ENCODE results near the gene RAB26.
A peak's percentile ranks its signal among the peaks of the same experiment; 100 is the strongest.
"Not testable (repeated sequence)": the region's sequence is repeated elsewhere in the genome, so short reads cannot be mapped to it uniquely, and the experiment has no call there.

Gene RAB26, protein sequence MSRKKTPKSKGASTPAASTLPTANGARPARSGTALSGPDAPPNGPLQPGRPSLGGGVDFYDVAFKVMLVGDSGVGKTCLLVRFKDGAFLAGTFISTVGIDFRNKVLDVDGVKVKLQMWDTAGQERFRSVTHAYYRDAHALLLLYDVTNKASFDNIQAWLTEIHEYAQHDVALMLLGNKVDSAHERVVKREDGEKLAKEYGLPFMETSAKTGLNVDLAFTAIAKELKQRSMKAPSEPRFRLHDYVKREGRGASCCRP

DNA sequence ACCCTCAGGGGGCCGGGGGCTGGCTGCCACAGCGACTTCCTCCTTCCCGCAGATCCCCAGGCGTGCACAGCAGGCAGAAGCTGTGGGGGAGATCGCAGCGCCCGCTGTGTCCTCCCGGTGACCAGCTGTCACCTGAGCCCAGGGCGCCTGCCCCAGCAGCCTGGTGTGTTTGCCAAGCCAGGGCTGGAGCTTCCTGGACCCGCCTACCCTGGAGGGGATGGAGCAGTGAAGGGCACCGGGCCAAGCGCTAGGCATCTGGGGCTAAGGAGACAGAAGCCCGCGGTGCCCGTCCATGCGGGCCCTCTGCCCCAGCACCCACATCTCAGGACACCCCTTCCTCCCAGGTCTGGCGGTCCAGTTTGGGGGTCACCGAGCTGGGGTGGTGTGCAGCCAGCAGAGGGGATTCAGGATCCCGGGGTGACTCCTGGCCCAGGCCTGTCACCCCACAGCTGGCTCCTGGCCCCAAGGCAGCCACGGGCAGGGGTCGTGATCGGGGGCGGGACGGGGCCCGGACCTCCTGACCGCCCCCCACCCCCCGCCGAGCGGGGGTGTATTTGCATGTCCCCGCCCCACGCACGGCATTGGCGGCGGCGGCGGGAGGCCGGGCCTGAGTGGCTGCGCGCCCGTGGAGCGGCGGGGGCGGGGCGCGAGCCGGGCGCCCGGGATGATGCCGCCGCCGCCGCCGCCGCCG, at the start of gene RAB26:
TSS of gene RAB26 (plus strand) at position 645 of the 691 bp plus-strand sequence. CDS start 159 bp downstream, outside the sequence.
- DNase-seq, result peak; percentile 49 to 69

DNA sequence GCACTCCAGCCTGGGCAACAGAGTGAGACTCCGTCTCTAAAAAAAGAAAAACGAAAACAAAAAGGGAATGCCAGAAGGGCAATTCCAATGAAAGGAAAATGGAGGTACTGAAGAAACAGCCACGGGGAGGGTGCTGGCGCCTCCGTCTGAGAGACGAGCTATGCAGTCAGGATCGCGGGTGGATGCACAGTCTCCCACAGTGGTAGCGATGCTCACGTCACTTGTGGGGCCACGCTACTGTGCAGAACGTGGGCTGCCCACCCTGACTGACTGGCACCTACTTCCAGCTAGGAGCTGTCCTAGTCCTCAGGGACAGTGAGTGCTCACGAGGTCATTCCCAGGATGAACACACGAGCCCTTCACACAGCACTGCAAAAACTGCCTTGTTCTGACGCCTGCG, 46.8 kb upstream of the RAB26 start:
- DNase-seq, result not testable (repeated sequence)

- DNase-seq, result no peak
Observed at GRCh38 chr16:2102471-2102870, 46.0 kb upstream of the RAB26 start.

- not testable (repeated sequence) for DNase-seq
Observed at GRCh38 chr16:2104464-2104863, 44.0 kb upstream of the RAB26 start.

DNA sequence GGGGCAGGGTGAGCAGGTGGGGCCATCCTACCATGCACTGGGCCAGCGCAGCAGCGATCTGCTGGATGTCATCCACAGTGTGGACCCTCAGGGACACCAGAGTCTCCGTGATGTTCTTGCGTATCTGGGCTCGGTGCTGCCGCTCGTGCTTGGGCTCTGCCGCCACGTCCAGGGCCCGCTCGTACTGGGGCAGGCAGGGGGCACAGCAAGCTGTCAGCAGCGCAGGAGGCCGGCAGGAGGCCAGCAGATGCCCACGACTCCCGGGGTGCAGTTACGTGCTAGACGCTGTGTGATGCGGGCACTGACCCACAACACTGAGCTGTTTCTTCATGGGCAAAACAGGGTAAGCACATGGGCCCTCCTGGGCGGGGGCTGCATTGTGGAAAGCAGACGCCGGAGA, 43.1 kb upstream of the RAB26 start:
- DNase-seq, result not testable (repeated sequence)

- DNase-seq, result not testable (repeated sequence)
Observed at GRCh38 chr16:2105769-2106168, 42.7 kb upstream of the RAB26 start.

DNA sequence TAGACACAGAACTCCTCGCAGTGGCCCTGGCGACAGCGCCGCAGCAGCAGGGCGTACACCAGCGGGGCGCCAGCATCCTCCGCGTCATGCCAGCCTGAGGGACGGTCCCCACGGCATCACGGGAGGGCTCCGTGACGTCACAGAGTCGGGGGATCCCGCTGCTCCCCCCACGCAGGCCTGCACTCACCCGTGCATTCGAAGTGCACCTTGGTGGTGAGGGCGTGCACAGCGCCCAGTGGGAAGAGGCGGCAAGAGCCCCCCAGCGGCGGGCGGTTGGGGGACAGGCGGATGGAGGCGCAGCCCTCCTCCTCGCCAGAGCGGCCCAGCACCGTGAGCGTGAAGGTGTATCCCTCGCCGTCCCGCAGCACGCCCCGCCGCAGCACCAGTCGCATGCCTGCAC, 42.2 kb upstream of the RAB26 start:
- DNase-seq, result not testable (repeated sequence)

GRCh38 chr16:2107121-2107790, 41.2 kb upstream of the RAB26 start:
- not testable (repeated sequence) for DNase-seq

DNA sequence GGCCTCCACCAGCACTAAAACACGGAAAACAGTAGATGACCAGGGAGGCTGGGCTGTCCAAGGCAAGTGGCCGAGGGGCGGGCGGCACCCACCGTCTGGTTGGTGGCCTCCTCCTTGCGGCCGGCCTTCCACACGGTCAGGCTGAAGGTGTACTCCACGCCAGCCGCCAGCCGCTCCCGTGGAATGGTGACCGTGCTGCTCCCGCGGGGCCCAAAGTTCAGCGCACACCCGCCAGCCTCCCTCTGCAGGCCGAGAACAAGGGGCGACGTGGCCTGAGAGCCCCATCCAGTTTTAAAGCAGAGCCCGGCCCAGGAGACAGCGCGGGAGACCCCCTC, 40.7 kb upstream of the RAB26 start:
- DNase-seq, result not testable (repeated sequence)

GRCh38 chr16:2108446-2109270, 39.8 kb upstream of the RAB26 start:
- not testable (repeated sequence) for DNase-seq

DNA sequence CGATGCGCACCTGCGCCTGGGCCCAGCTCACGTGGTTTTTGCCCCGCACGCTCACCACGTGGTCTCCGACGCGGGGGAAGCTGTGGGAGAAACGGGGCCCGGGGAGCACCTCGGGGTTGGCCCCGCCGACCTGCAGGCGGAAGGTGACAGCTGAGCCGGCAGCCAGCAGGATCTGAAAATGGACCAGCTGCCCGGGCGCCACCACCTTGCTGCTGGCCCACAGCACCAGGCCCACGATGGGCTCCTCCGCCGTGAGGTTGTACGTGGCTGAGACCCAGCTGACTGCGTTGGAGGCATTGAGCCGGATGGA, 39.2 kb upstream of the RAB26 start:
- not testable (repeated sequence) for DNase-seq

DNA sequence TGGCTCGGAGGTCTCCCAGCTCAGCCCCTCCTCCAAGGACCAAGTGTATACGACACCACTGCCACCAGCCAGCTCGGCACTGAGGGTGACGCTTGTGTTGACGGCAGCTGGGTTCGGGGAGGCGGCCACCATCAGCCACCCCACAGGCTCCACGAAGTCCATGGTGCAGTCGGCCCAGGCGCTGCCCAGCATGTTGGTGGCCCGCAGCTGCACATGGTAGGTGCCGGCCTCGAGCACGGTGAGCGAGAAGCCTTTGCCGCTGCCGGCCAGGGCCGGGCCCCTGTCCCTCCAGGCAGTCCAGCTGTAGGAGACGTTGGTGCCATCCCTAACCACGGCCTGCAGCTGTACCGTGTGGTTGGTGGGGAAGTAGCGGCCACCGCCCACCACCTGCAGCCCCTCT, 38.6 kb upstream of the RAB26 start:
- DNase-seq, result not testable (repeated sequence)

DNA sequence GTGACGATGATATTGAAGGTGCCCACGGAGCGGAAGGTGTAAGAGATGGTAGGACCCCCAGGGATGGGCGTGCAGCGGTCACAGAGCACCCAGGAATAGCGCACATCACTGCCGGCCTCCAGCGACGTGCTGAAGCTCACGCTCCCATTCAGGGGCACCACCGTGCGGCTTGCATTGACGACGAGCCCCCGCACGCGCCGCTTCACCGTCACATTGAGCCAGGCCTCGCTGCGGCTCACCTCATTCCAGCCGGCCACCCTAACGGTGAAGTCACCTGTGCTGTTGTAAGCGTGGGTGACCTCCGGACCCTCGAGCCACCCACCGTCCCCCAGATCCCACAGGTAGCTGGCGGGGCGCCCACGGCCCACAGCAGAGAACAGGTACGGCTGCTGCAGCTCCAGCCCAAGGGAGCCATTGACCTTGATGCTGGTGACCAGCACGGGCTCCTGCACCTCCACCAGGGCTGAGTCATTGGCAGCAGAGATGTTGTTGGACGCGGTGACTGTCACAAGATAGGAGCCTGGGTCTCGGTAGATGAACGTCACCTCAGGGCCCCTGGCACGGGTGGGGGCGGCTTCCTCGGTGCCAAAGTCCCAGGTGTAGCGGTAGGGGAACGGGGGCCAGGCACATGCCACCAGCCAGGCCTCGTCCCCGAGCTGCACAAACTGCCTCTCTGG, 38.0 kb upstream of the RAB26 start:
- not testable (repeated sequence) for DNase-seq

DNA sequence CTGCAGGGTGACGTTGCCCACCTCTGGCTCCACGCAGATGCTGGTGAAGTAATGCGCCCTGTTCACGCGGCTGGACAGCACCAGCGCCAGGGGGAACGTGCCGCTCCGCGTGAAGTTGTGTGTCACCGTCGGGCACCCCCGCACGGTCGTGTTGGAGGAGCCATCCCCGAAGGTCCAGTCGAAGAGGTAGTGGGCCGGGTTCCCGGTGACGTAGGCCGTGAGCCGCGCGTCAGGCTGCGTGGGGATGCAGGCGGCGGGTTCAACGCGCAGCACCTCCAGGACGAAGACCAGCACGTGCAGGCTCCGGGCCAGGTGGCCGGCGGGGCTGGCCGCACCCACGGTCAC, 37.4 kb upstream of the RAB26 start:
- DNase-seq, result not testable (repeated sequence)

GRCh38 chr16:2111412-2112335, 36.8 kb upstream of the RAB26 start:
- DNase-seq, result not testable (repeated sequence)

DNA sequence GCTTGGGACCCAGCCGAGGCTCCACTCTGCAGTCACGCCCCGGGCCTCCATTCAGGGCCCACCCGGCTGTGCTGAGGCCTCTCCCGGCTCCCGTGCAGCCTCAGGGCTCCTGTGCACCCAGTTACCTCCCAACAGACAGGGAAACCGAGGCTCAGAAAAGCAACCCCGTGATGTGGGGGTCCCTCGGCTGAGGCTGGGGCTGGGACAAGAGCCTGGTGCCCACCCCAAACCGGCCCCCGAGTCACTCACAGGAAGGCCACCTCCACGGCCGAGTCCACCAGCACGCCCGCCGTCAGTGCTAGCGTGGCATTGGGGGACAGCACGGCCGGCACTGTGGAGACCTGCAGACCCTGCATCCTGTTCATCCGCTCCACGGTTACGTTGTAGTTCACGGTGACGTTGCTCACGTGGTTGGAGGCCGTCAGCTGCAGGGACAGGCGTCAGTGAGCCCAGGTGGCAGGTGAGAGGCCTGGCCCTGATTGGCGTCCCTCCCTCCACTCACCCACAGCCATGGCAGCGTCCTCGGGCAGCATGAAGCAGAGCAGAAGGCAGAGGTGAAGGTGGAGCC, 35.8 kb upstream of the RAB26 start:
- DNase-seq, result not testable (repeated sequence)

DNA sequence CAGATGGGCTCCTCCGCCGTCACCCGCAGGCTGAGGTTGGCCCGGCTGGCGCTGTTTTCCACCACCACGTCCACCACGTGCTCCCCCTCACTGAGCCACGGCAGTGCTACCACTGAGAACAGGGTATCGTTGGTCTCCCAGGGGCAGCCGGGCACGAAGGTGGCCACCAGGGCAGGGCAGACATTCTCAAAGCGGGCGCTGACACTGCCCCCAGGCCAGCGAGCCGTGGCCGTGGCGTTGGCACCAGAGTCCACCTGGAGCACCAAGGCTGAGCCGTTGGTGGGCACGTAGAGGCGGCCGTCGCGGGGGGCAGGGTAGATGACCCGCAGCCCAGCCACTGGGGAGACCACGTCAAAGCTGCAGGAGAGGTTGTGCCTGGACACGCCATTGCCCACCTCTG, 34.2 kb upstream of the RAB26 start:
- not testable (repeated sequence) for DNase-seq

GRCh38 chr16:2114885-2115590, 33.4 kb upstream of the RAB26 start:
- not testable (repeated sequence) for DNase-seq

- no peak for DNase-seq
Observed at GRCh38 chr16:2115591-2115973, 32.8 kb upstream of the RAB26 start.

- DNase-seq, result not testable (repeated sequence)
Observed at GRCh38 chr16:2116428-2116827, 32.0 kb upstream of the RAB26 start.

DNA sequence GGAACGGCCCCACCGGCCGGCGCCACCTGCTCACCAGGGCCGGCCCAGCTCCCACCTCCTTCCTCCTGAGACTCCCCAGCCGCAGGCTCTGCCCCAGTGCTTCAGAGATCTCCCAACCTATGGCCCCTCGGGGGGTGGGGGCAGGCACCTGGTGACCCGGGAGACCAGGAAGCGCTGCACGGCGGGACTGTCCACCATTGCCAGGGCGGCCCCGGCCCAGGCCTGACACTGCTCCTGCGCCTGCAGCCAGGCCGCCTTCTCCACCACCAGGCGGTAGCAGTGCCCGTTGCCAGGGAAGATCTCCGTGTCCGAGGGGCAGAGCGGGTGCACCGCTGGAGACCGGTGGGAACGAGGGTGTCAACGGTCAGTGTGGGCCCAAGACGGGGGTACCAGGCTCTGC, 31.1 kb upstream of the RAB26 start:
- not testable (repeated sequence) for DNase-seq
